Stimulated activated CD4-positive, alpha-beta T cell treated with anti-CD3 and anti-CD28 coated beads, Interleukin-1b, Interleukin-23, amount 100 ng/mL, for 1 hour (primary cell): ENCODE measurements around the gene ILK.

ENCODE experiments used
- DNase-seq, 2 donors: peaks; one replicate each; pipeline ENCODE4 v3.0.0-alpha.2; 2020; ENCODE audit warnings: low read depth in 2 of 2

ILK gene

GRCh38 chr11:6621711-6622211 is 18.2 kb downstream of the ILK start:
- DNase-seq = no peak

- no peak for DNase-seq
Observed at GRCh38 chr11:6622261-6623171, 18.9 kb downstream of the ILK start.

- DNase-seq = no peak
Observed at GRCh38 chr11:6623391-6624363, 20.1 kb downstream of the ILK start.

GRCh38 chr11:6625156-6625831 is 21.7 kb downstream of the ILK start:
- DNase-seq = no peak

GRCh38 chr11:6625832-6626420 is 22.4 kb downstream of the ILK start:
- no peak for DNase-seq

- no peak for DNase-seq
Observed at GRCh38 chr11:6626971-6627761, 23.6 kb downstream of the ILK start.

- DNase-seq = no peak
Observed at GRCh38 chr11:6627762-6628241, 24.2 kb downstream of the ILK start.

GRCh38 chr11:6628526-6628925 is 25.0 kb downstream of the ILK start:
- no peak for DNase-seq

GRCh38 chr11:6629573-6629891 is 26.0 kb downstream of the ILK start:
- DNase-seq = no peak

- DNase-seq = no peak
Observed at GRCh38 chr11:6629892-6630631, 26.5 kb downstream of the ILK start.

- DNase-seq = no peak
Observed at GRCh38 chr11:6630632-6631291, 27.2 kb downstream of the ILK start.

GRCh38 chr11:6631361-6631890 is 27.9 kb downstream of the ILK start:
- DNase-seq = no peak

GRCh38 chr11:6632116-6633073 is 28.8 kb downstream of the ILK start:
- no peak for DNase-seq

- no peak for DNase-seq
Observed at GRCh38 chr11:6633422-6634408, 30.1 kb downstream of the ILK start.

- DNase-seq = no peak
Observed at GRCh38 chr11:6634534-6634933, 31.0 kb downstream of the ILK start.

GRCh38 chr11:6635082-6635932 is 31.7 kb downstream of the ILK start:
- DNase-seq = no peak
